ENCODE results near the gene LPXN. TPM values are rescaled to one million over a fixed set of nuclear protein-coding genes. Genes with fewer than 3 reads are reported as not detected.
A peak's percentile ranks its signal among the peaks of the same experiment; 100 is the strongest.

Gene LPXN
- total and polyA plus RNA-seq, 10 of the 15 experiments (the other 5 are each of a cell fraction or from before 2014, with no cell fraction given) = 131 to 349 (median 201) TPM

DNA sequence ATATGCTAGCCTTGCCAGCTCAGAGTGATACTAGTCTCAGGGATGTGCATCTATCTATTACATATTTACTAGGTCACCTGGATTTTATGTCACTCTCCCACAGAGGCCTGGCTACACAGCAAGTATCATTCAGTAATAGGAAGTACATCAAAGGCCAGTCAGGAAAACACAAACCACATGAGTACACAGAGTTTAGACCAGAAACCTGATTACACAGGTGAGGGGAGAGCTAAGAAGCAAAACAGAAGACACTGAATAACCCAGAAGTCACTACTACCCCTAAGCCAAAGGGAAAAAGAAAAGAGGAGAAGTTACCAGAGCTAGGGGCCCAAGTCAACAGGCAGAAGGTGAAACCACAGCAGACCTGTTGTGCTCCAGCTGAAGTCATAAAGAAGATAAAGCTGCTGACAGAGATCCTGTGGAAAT, 13.3 kb downstream of the LPXN start (continued):
- no peak for TF ChIP-seq MXI1 (IDR thresholded peaks at IDR 0.05; ENCODE audit: low read depth, low read length)
- TF ChIP-seq, protein P1, sequence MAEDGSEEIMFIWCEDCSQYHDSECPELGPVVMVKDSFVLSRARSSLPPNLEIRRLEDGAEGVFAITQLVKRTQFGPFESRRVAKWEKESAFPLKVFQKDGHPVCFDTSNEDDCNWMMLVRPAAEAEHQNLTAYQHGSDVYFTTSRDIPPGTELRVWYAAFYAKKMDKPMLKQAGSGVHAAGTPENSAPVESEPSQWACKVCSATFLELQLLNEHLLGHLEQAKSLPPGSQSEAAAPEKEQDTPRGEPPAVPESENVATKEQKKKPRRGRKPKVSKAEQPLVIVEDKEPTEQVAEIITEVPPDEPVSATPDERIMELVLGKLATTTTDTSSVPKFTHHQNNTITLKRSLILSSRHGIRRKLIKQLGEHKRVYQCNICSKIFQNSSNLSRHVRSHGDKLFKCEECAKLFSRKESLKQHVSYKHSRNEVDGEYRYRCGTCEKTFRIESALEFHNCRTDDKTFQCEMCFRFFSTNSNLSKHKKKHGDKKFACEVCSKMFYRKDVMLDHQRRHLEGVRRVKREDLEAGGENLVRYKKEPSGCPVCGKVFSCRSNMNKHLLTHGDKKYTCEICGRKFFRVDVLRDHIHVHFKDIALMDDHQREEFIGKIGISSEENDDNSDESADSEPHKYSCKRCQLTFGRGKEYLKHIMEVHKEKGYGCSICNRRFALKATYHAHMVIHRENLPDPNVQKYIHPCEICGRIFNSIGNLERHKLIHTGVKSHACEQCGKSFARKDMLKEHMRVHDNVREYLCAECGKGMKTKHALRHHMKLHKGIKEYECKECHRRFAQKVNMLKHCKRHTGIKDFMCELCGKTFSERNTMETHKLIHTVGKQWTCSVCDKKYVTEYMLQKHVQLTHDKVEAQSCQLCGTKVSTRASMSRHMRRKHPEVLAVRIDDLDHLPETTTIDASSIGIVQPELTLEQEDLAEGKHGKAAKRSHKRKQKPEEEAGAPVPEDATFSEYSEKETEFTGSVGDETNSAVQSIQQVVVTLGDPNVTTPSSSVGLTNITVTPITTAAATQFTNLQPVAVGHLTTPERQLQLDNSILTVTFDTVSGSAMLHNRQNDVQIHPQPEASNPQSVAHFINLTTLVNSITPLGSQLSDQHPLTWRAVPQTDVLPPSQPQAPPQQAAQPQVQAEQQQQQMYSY (CRISPR knock-in tag; IDR thresholded peaks at IDR 0.05) = no peak
- TF ChIP-seq JUND (IDR thresholded peaks at IDR 0.05; ENCODE audit: low read depth, low read length) = no peak
- no peak for TF ChIP-seq SREBF1 (IDR thresholded peaks at IDR 0.05; ENCODE audit: low read length)
- no peak for TF ChIP-seq NFYA (IDR thresholded peaks at IDR 0.05; ENCODE audit: borderline replicate concordance, low read depth, low read length)
- TF ChIP-seq, protein P2, sequence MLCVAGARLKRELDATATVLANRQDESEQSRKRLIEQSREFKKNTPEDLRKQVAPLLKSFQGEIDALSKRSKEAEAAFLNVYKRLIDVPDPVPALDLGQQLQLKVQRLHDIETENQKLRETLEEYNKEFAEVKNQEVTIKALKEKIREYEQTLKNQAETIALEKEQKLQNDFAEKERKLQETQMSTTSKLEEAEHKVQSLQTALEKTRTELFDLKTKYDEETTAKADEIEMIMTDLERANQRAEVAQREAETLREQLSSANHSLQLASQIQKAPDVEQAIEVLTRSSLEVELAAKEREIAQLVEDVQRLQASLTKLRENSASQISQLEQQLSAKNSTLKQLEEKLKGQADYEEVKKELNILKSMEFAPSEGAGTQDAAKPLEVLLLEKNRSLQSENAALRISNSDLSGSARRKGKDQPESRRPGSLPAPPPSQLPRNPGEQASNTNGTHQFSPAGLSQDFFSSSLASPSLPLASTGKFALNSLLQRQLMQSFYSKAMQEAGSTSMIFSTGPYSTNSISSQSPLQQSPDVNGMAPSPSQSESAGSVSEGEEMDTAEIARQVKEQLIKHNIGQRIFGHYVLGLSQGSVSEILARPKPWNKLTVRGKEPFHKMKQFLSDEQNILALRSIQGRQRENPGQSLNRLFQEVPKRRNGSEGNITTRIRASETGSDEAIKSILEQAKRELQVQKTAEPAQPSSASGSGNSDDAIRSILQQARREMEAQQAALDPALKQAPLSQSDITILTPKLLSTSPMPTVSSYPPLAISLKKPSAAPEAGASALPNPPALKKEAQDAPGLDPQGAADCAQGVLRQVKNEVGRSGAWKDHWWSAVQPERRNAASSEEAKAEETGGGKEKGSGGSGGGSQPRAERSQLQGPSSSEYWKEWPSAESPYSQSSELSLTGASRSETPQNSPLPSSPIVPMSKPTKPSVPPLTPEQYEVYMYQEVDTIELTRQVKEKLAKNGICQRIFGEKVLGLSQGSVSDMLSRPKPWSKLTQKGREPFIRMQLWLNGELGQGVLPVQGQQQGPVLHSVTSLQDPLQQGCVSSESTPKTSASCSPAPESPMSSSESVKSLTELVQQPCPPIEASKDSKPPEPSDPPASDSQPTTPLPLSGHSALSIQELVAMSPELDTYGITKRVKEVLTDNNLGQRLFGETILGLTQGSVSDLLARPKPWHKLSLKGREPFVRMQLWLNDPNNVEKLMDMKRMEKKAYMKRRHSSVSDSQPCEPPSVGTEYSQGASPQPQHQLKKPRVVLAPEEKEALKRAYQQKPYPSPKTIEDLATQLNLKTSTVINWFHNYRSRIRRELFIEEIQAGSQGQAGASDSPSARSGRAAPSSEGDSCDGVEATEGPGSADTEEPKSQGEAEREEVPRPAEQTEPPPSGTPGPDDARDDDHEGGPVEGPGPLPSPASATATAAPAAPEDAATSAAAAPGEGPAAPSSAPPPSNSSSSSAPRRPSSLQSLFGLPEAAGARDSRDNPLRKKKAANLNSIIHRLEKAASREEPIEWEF (IDR thresholded peaks at IDR 0.05; ENCODE audit: insufficient replicate concordance, low read depth, low read length) = no peak
- TF ChIP-seq PAX5 (IDR thresholded peaks at IDR 0.05; ENCODE audit: borderline replicate concordance, low read depth, low read length) = no peak
- TF ChIP-seq, protein P3, sequence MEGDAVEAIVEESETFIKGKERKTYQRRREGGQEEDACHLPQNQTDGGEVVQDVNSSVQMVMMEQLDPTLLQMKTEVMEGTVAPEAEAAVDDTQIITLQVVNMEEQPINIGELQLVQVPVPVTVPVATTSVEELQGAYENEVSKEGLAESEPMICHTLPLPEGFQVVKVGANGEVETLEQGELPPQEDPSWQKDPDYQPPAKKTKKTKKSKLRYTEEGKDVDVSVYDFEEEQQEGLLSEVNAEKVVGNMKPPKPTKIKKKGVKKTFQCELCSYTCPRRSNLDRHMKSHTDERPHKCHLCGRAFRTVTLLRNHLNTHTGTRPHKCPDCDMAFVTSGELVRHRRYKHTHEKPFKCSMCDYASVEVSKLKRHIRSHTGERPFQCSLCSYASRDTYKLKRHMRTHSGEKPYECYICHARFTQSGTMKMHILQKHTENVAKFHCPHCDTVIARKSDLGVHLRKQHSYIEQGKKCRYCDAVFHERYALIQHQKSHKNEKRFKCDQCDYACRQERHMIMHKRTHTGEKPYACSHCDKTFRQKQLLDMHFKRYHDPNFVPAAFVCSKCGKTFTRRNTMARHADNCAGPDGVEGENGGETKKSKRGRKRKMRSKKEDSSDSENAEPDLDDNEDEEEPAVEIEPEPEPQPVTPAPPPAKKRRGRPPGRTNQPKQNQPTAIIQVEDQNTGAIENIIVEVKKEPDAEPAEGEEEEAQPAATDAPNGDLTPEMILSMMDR (IDR thresholded peaks at IDR 0.05 in 2 of 3, conservative IDR thresholded peaks at IDR 0.05 in 1 of 3; ENCODE audit: control insufficient read depth in 2 of 3, extremely low read depth in 1 of 3, insufficient read depth in 1 of 3, low read depth in 3 of 3, low read length in 3 of 3) = no peak
- TF ChIP-seq, protein P4, sequence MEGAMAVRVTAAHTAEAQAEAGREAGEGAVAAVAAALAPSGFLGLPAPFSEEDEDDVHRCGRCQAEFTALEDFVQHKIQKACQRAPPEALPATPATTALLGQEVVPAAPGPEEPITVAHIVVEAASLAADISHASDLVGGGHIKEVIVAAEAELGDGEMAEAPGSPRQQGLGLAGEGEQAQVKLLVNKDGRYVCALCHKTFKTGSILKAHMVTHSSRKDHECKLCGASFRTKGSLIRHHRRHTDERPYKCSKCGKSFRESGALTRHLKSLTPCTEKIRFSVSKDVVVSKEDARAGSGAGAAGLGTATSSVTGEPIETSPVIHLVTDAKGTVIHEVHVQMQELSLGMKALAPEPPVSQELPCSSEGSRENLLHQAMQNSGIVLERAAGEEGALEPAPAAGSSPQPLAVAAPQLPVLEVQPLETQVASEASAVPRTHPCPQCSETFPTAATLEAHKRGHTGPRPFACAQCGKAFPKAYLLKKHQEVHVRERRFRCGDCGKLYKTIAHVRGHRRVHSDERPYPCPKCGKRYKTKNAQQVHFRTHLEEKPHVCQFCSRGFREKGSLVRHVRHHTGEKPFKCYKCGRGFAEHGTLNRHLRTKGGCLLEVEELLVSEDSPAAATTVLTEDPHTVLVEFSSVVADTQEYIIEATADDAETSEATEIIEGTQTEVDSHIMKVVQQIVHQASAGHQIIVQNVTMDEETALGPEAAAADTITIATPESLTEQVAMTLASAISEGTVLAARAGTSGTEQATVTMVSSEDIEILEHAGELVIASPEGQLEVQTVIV (IDR thresholded peaks at IDR 0.05; ENCODE audit: borderline replicate concordance, partially characterized antibody) = no peak
- no peak for TF ChIP-seq RB1 (IDR thresholded peaks at IDR 0.05; ENCODE audit: borderline replicate concordance)
- no peak for TF ChIP-seq MYB (IDR thresholded peaks at IDR 0.05; ENCODE audit: borderline replicate concordance, low read depth, low read length)
- no peak for TF ChIP-seq MEF2B (IDR thresholded peaks at IDR 0.05; ENCODE audit: partially characterized antibody, poor library complexity, severe bottlenecking)
- peak; percentile 83 for TF ChIP-seq CREB1 (IDR thresholded peaks at IDR 0.05; ENCODE audit: low read depth)
- TF ChIP-seq JUNB (IDR thresholded peaks at IDR 0.05) = peak; percentile 43

All from GM12878 (cell line).